HG03575 (cell line): ENCODE measurements around the gene SLC2A9.

Experiments used
- ATAC-seq: cut with Tn5 transposase; IDR thresholded peaks from one replicate; pipeline ENCODE4 v1.9.1; 2021; ENCODE audit not compliant: unreplicated experiment, insufficient number of reproducible peaks, low FRiP score; ENCODE audit errors: extremely low read depth

The SLC2A9 gene

GRCh38 chr4:10020871-10021652 lies at the start of gene SLC2A9:
Gene SLC2A9, minus strand, starts transcription at chr4:10021497. Its CDS starts 68 bp downstream, at chr4:10021429.
- no peak for ATAC-seq

GRCh38 chr4:10069075-10069642 lies 47.9 kb upstream of the SLC2A9 start:
- ATAC-seq = no peak

- no peak for ATAC-seq
Observed at GRCh38 chr4:10066670-10067651, 45.7 kb upstream of the SLC2A9 start.

GRCh38 chr4:10066206-10066605 lies 44.9 kb upstream of the SLC2A9 start:
- ATAC-seq = no peak

GRCh38 chr4:10063544-10064300 lies 42.4 kb upstream of the SLC2A9 start:
- ATAC-seq = no peak

- ATAC-seq = no peak
Observed at GRCh38 chr4:10061650-10062415, 40.5 kb upstream of the SLC2A9 start.

GRCh38 chr4:10058371-10058770 lies 37.1 kb upstream of the SLC2A9 start:
- ATAC-seq = no peak

- no peak for ATAC-seq
Observed at GRCh38 chr4:10057023-10057395, 35.7 kb upstream of the SLC2A9 start.

- no peak for ATAC-seq
Observed at GRCh38 chr4:10056334-10057022, 35.2 kb upstream of the SLC2A9 start.

GRCh38 chr4:10055871-10056270 lies 34.6 kb upstream of the SLC2A9 start:
- ATAC-seq = no peak

- no peak for ATAC-seq
Observed at GRCh38 chr4:10054571-10055041, 33.3 kb upstream of the SLC2A9 start.

- ATAC-seq = no peak
Observed at GRCh38 chr4:10053635-10054453, 32.5 kb upstream of the SLC2A9 start.

GRCh38 chr4:10051517-10052135 lies 30.3 kb upstream of the SLC2A9 start:
- no peak for ATAC-seq

- ATAC-seq = no peak
Observed at GRCh38 chr4:10050721-10051120, 29.4 kb upstream of the SLC2A9 start.

- ATAC-seq = no peak
Observed at GRCh38 chr4:10050261-10050661, 29.0 kb upstream of the SLC2A9 start.

- no peak for ATAC-seq
Observed at GRCh38 chr4:10048941-10049697, 27.8 kb upstream of the SLC2A9 start.
